GM13976 (cell line): ENCODE results near the gene CAPN15.
"Not testable (repeated sequence)": the region's sequence is repeated elsewhere in the genome, so short reads cannot be mapped to it uniquely, and the experiment has no call there.

ENCODE experiments used
- DNase-seq: peaks from one replicate; pipeline ENCODE4 v3.0.0; 2012; ENCODE audit warnings: low spot score
- in situ Hi-C: fragments of 300-500 bp; cut with MboI; formaldehyde crosslinking; loops from one replicate; pipeline ENCODE4 v1.12.0; 2022; ENCODE audit warnings: low sequenced_read_pairs, mixed read lengths, inconsistent platforms; ENCODE audit not compliant: unreplicated experiment
- TF ChIP-seq, protein P1 (sequence below): IDR thresholded peaks from 2 replicates; pipeline ENCODE4 v1.5.1; 2012; ENCODE audit warnings: borderline replicate concordance, mild to moderate bottlenecking; ENCODE audit not compliant: insufficient read depth; ENCODE audit errors: extremely low read depth, missing control alignments, control extremely low read depth

CAPN15 gene

GRCh38 chr16:499924-500323 lies 27.6 kb upstream of the CAPN15 start:
- in situ Hi-C loops = no loop called here
- no peak for DNase-seq
- TF ChIP-seq, protein P1, sequence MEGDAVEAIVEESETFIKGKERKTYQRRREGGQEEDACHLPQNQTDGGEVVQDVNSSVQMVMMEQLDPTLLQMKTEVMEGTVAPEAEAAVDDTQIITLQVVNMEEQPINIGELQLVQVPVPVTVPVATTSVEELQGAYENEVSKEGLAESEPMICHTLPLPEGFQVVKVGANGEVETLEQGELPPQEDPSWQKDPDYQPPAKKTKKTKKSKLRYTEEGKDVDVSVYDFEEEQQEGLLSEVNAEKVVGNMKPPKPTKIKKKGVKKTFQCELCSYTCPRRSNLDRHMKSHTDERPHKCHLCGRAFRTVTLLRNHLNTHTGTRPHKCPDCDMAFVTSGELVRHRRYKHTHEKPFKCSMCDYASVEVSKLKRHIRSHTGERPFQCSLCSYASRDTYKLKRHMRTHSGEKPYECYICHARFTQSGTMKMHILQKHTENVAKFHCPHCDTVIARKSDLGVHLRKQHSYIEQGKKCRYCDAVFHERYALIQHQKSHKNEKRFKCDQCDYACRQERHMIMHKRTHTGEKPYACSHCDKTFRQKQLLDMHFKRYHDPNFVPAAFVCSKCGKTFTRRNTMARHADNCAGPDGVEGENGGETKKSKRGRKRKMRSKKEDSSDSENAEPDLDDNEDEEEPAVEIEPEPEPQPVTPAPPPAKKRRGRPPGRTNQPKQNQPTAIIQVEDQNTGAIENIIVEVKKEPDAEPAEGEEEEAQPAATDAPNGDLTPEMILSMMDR = no peak

DNA sequence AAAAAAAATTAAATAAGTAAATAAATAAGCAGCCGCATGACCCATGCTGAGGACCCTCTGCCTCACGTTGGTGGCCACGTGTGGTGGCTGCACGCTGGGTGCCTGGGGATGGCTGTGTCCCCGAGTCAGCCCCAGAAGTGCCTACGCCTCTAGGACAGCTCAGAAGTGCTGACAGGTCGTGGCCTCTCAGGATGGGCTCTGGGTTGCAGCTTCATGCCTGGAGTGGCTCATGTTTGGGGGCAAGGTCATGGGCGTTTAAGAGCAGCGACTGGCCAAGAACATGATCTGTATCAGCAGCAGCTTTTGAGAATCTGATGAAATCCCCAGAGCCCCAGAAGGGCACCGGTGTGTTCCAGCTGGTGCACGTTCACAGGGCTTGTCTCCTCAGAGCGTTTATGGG lies 26.8 kb upstream of the CAPN15 start:
- DNase-seq = no peak
- TF ChIP-seq, protein P1 = no peak
- in situ Hi-C loops = no loop called here

DNA sequence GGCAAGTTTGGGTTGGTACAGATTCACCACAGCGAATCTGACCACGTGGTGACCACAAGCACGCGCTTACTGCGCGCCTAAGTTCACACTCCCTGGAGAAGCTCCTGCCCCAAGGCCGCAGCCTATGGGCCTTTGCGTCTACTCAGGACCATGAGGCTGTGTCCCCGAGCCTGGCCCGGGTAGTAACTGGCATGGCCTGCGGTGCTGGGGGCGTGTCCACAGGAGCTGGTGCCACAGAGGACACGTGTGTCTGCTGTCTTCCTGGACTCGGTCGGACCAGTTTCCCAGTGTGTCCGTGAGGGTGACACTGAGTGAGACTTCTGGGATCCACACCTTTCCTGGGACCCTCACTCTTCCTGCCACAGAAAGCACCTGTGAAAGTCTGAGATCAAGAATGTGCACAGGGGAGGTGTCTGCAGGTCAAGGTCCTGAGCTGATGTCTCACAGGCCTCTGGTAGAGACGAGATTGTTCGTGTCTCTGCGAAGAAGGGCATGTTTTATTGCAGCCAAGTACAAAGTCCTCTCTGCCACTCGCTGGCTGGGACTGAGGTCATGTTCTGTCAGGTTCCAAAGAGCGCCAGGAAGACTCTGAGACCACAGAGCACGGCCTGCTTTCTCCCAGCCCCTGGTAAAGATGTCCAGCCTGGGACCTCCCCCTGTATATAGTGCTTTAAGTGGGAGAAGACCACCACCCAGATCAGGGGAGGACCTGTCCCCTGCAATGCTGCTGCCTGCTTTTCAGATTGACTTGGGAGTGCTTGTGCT lies 25.2 kb upstream of the CAPN15 start:
- in situ Hi-C loops = no loop called here
- TF ChIP-seq, protein P1 = no peak
- DNase-seq = no peak

DNA sequence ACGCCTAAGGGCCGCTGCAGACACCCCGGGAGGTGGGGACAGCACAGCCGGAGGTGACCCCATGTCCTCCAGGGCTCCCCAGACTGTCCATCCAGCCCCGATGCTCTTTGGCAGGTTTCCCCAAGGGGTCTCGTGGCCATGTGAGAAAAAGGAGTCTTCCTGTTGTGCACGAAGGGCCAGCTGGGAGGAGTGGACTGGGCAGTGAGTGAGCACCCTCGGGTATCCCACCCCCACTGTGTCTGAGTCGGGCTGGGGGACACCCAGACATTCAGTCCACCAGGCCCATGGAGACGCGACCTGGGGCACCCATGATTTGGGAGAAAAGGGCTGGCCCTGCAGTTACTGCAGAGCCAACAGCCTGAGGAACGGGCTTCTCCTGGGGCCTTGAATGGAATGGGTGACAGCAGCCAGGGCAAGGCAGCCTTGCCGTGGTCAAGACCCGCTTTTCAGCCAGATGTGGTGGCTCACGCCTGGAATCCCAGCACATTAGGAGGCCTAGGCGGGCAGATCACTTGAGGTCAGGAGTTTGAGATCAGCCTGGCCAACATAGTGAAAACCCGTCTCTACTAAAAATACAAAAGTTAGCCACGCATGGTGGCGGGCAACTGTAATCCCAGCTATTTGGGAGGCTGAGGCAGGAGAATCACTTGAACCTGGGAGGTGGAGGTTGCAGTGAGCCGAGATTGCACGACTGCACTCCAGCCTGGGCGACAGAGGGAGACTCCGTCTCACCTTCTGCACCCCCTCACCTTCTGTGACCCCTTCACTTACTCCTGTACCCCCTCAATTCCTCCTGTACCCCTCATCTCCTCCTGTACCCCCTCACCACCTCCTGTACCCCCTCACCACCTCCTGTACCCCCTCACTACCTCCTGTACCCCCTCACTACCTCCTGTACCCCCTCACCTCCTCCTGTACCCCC lies 24.1 kb upstream of the CAPN15 start:
- in situ Hi-C loops = no loop called here
- TF ChIP-seq, protein P1 = no peak
- DNase-seq = no peak

DNA sequence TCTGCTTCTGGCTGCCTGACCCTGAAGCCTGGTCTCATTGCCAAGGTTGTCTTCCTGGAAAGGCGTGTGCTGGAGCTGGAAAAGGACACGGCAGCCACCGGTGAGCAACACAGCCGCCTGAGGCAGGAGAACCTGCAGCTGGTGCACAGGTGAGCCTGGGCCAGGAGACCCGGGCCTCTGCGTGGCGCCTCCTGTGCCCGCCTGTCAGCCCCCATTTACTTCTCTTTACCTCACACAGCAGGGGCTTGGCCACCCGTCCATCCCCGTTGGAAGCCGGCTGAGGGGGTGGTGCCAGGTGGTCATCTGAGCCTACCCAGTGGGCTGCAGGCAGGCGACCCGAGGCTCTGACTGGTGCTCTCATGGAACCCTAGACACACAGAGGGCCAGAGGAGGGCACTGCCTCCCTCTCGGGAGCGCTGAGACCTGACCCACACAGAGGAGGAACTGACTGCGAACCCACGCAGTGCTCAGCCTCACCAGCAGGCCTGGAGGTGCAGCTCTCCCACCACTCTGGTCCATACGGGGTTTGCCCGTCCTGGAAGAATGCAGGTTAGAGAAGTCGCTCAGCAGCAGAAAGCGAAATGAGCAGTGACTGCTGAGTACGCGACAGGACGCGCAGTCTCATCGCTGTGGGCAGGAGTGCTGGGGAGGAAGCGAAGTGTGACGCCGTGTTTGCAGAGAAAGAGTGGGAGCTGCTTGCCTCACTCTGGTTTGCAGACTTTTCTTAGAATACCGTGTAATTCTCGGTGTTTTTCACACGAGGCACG lies 21.9 kb upstream of the CAPN15 start:
- in situ Hi-C loops = no loop called here
- TF ChIP-seq, protein P1 = no peak
- no peak for DNase-seq

- TF ChIP-seq, protein P1 = no peak
- DNase-seq = no peak
- in situ Hi-C loops = no loop called here
Observed at GRCh38 chr16:506246-506546, 21.3 kb upstream of the CAPN15 start.

DNA sequence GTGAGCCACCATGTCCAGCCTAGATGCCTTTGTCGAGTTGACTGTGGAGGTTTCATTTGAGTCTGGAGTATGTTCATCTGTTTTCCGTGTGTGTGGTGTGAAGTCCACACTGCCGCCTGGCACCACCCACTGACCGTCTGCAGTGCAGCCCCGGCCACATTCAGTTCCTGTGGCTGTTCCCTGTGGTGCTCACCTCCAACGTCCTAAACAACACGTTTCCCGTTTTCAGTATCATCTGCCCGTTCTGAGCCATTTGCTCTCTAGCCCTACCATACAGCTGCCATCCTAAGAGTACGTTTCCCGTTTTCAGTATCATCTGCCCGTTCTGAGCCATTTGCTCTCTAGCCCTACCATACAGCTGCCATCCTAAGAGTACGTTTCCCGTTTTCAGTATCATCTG lies 20.0 kb upstream of the CAPN15 start:
- in situ Hi-C loops, DNase-seq: not testable (repeated sequence)
